Lower leg skin (tissue), 4 donors: Measurements from ENCODE around the gene KREMEN1. TPM values are rescaled to one million over a fixed set of nuclear protein-coding genes. Genes with fewer than 3 reads are reported as not detected.

Experiments
- DNase-seq, 2 donors: peaks; one replicate each; pipeline ENCODE4 v3.0.0-alpha.2; 2019; ENCODE audit warnings: low spot score in 2 of 2
- H3K4me3 ChIP-seq: fragments of 200-600 bp; sonication (generic); 2 replicates; pipeline ENCODE4 v1.5.1; 2017; ENCODE audit warnings: mild to moderate bottlenecking, low read depth; ENCODE audit not compliant: poor library complexity, severe bottlenecking
- CTCF ChIP-seq, 3 donors: fragments of 450-650 bp; IDR thresholded peaks; one replicate each; pipeline ENCODE4 v1.5.1; 2016; ENCODE audit warnings: antibody characterized with exemption in 3 of 3, mild to moderate bottlenecking in 3 of 3, moderate library complexity in 2 of 3
- POLR2A ChIP-seq, 2 donors: fragments of 450-650 bp; IDR thresholded peaks; one replicate each; pipeline ENCODE4 v1.6.1; 2016 to 2017; ENCODE audit warnings: antibody characterized with exemption in 2 of 2, mild to moderate bottlenecking in 1 of 2, moderate library complexity in 1 of 2
- WGBS, 2 donors: methylation state at CpG; one replicate each; pipeline ENCODE4 v1.1.5; 2018; 5-methylcytosine and 5-hydroxymethylcytosine counted together
- intact Hi-C: fragments of 100-400 bp; cut with DNase I; formaldehyde crosslinking; loops from one replicate; pipeline ENCODE4 v1.15.0; 2023; ENCODE audit warnings: low total_unique reads
- total RNA-seq, 4 donors: library from RNA; depleted of rRNA; stranded (reverse); fragments of >200 nt; gene quantifications; one replicate each; pipeline ENCODE4 v1.1.0, GENCODE V29; 2016

KREMEN1 gene
- total RNA-seq, 4 donors from 2014 or later = 28.8 to 52.0 (median 48.0) TPM

DNA sequence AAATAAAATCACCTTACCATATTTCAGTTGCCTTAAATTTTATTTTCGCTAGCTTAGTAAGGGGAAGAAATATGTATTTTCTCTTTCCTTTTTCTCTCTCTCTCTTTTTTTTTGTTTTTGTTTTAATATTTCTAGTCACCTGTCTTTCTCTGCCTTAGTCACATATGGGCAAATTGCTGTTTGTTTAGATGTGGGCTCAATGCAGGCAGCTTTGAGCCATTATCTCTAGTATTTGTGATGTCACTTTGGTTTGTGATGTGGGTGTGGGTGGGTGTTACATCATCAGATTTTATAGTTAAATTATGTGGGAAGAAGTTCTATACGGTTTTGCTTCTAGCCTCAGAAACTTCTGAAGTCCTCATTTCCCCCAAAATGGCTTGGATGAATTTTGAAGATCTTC, 11.1 kb upstream of the KREMEN1 start, which contains the start of gene C22orf31:
Gene C22orf31, minus strand, starts transcription at position 59 of the 400 bp plus-strand sequence. Its CDS starts 39 bp downstream, at position 20.
- intact Hi-C loops = no loop called here
- H3K4me3 ChIP-seq = no peak within 1 kb of the TSS
- TF ChIP-seq CTCF (IDR thresholded peaks at IDR 0.05) (no peak), POLR2A (IDR thresholded peaks at IDR 0.05) (no peak)
- WGBS, 2 donors = 55 to 61% methylated on average over 2 of the region's 2 CpGs
- no peak for DNase-seq

DNA sequence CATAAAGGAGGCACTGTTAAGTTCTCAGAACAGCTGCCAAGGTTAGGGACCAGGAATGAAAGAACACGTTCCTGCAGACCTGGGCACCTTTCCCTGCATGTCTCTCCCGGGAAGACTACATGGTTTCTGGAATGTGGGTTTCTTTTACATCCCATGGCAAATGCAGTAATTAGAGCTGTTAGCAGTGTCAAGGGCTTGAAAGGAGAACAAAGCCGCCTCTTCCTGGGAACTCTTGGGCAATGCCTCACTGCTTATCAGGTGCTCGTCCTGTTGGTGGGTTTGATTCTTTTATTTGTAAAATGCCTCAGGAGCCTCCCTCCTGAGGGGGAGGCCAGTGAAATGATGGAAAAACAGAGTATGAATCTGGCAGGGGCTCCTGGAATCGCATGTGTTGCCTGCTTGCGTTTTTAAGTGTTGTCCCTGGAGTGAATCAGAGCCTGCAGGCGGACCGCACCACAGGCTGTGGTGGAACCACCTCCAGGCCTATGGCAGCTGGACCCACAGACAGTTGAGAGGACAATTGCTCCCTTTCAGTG, 10.5 kb upstream of the KREMEN1 start:
- 50 to 55% methylated on average over 8 of the region's 8 CpGs for WGBS, 2 donors
- TF ChIP-seq POLR2A (IDR thresholded peaks at IDR 0.05) = no peak
- TF ChIP-seq CTCF (IDR thresholded peaks at IDR 0.05) = no peak
- DNase-seq = peak in 1 of 2 donors; percentile 69
- H3K4me3 ChIP-seq = no peak overlapping the region
- intact Hi-C loops = no loop called here

- no peak for TF ChIP-seq POLR2A (IDR thresholded peaks at IDR 0.05)
- no peak for TF ChIP-seq CTCF (IDR thresholded peaks at IDR 0.05)
- intact Hi-C loops = no loop called here
- 42 to 45% methylated on average over 7 of the region's 7 CpGs for WGBS, 2 donors
- no peak for DNase-seq
- H3K4me3 ChIP-seq = no peak overlapping the region
Measured at GRCh38 chr22:29065468-29066190, 7.2 kb upstream of the KREMEN1 start.

DNA sequence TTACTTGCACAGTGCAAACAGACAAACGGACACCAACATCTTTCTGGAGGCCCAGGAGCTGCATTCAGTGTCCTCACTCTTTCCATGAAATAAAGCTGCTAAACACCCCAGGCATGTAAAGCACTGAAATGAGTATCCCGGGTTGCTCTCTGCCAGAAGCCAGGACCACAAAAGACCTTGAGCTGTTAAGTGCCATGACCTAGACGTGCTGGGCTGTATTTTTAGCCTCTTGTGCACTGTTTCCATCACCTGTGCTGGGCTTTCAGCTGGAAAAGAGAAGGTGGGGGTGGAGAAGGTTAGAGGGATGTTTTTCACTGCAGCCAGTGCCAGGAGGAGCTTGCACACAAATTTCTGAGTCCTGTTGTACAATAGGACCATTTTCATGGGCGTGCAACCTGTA, 3.4 kb upstream of the KREMEN1 start:
- WGBS, 2 donors = 77 to 84% methylated on average over 4 of the region's 4 CpGs
- intact Hi-C loops = no loop called here
- H3K4me3 ChIP-seq = no peak overlapping the region
- TF ChIP-seq CTCF (IDR thresholded peaks at IDR 0.05) (no peak), POLR2A (IDR thresholded peaks at IDR 0.05) (no peak)
- DNase-seq = no peak

DNA sequence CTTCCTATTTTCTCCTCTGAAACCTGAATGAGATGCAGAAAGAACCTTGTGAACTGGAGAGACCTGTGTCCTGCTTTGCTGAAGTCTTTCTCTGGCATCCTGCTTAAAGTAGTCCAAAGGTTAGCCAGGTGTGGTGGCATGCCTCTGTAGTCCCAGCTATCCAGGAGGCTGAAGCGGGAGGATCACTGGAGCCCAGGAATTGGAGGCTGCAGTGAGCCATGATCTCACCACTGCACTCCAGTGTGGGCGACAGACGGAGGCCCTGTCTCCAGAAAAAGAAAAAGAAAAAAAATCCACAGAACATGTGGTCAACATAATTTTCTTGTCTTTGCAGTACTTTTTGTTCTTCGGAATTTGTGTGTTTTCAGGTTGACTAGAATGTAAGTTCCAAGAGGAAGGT, 2.3 kb upstream of the KREMEN1 start:
- no peak overlapping the region for H3K4me3 ChIP-seq
- intact Hi-C loops = no loop called here
- TF ChIP-seq POLR2A (IDR thresholded peaks at IDR 0.05) (no peak), CTCF (IDR thresholded peaks at IDR 0.05) (no peak)
- WGBS, 2 donors = 90 to 99% methylated on average over 4 of the region's 4 CpGs
- peak in 1 of 2 donors; percentile 63 for DNase-seq
